GM12878 (cell line): ENCODE data around the gene PTPRM.

Experiments used
- EGR1 ChIP-seq, 2 experiments: IDR thresholded peaks; 1 replicate in 1 of 2; 2 replicates in 1 of 2; pipeline ENCODE4 v1.6.1; 2011 to 2012; ENCODE audit warnings: low read depth in 2 of 2, low read length in 2 of 2, borderline replicate concordance in 1 of 2, mild to moderate bottlenecking in 1 of 2, moderate library complexity in 1 of 2
- POLR2AphosphoS5 ChIP-seq: IDR thresholded peaks from 2 replicates; pipeline ENCODE4 v1.6.1; 2011; ENCODE audit warnings: mild to moderate bottlenecking, low read length, inconsistent platforms
- SIN3A ChIP-seq: IDR thresholded peaks from 2 replicates; pipeline ENCODE4 v1.6.1; 2012; ENCODE audit warnings: low read depth, low read length, improper control_type of control experiment
- SMC3 ChIP-seq: IDR thresholded peaks from 2 replicates; pipeline ENCODE4 v1.6.1; 2011; ENCODE audit warnings: low read length, improper control_type of control experiment, borderline replicate concordance
- SREBF2 ChIP-seq: IDR thresholded peaks from 2 replicates; pipeline ENCODE4 v1.6.1; 2012; ENCODE audit warnings: mild to moderate bottlenecking, low read length
- TF ChIP-seq, protein P1 (sequence below), 3 experiments: IDR thresholded peaks in 2 of 3; conservative IDR thresholded peaks in 1 of 3; 2 replicates each; pipeline ENCODE4 v1.5.1; 2011; ENCODE audit warnings: low read depth in 3 of 3, low read length in 3 of 3, mild to moderate bottlenecking in 3 of 3, control low read depth in 2 of 3, moderate library complexity in 2 of 3, inconsistent platforms in 1 of 3, mixed read lengths in 1 of 3; ENCODE audit not compliant: control insufficient read depth in 2 of 3, insufficient read depth in 1 of 3; ENCODE audit errors: extremely low read depth in 1 of 3
- TF ChIP-seq, protein P2 (sequence below): fragments of 450-650 bp; IDR thresholded peaks from 2 replicates; pipeline ENCODE4 v1.6.1; 2016; ENCODE audit warnings: mild to moderate bottlenecking

DNA sequence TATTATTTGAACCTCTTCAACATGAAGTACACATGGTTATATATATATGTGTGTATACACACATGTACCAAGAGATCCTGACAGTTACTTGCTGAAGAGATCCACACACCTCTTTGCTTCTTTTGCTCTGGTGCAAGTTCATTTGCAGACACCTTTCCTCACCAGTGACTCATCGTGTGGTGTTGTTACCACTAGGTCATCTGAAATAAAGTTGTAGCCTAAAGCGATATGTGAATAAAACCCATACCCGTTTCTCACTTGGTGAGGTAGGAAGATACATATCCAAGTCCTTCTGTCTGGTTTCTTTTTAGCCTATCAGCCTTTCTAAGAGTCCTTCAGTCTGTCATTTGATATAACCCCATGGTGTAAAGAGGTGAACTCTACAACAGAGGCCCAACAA, 662.7 kb downstream of the PTPRM start:
- TF ChIP-seq SIN3A (no peak), EGR1 (IDR thresholded peaks at IDR 0.05; ENCODE audit: borderline replicate concordance in 1 of 2, low read depth in 2 of 2, low read length in 2 of 2) (no peak), SMC3 (no peak), SREBF2 (no peak), POLR2AphosphoS5 (no peak)
- TF ChIP-seq, protein P1, sequence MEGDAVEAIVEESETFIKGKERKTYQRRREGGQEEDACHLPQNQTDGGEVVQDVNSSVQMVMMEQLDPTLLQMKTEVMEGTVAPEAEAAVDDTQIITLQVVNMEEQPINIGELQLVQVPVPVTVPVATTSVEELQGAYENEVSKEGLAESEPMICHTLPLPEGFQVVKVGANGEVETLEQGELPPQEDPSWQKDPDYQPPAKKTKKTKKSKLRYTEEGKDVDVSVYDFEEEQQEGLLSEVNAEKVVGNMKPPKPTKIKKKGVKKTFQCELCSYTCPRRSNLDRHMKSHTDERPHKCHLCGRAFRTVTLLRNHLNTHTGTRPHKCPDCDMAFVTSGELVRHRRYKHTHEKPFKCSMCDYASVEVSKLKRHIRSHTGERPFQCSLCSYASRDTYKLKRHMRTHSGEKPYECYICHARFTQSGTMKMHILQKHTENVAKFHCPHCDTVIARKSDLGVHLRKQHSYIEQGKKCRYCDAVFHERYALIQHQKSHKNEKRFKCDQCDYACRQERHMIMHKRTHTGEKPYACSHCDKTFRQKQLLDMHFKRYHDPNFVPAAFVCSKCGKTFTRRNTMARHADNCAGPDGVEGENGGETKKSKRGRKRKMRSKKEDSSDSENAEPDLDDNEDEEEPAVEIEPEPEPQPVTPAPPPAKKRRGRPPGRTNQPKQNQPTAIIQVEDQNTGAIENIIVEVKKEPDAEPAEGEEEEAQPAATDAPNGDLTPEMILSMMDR (IDR thresholded peaks at IDR 0.05 in 2 of 3, conservative IDR thresholded peaks at IDR 0.05 in 1 of 3; ENCODE audit: control insufficient read depth in 2 of 3, extremely low read depth in 1 of 3, insufficient read depth in 1 of 3, low read depth in 3 of 3, low read length in 3 of 3): no peak
- TF ChIP-seq, protein P2, sequence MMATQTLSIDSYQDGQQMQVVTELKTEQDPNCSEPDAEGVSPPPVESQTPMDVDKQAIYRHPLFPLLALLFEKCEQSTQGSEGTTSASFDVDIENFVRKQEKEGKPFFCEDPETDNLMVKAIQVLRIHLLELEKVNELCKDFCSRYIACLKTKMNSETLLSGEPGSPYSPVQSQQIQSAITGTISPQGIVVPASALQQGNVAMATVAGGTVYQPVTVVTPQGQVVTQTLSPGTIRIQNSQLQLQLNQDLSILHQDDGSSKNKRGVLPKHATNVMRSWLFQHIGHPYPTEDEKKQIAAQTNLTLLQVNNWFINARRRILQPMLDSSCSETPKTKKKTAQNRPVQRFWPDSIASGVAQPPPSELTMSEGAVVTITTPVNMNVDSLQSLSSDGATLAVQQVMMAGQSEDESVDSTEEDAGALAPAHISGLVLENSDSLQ: no peak
